Thoracic aorta (tissue), 2 donors: ENCODE data around the gene DCDC2C. TPM values are rescaled to one million over a fixed set of nuclear protein-coding genes. Genes with fewer than 3 reads are reported as not detected.

Experiments
- ATAC-seq: fragments of 150-250 bp; one replicate; pipeline ENCODE4 v1.8.0; 2017; ENCODE audit warnings: low read depth; ENCODE audit not compliant: insufficient number of reproducible peaks, low FRiP score
- DNase-seq: peaks from one replicate; pipeline ENCODE4 v3.0.0-alpha.2; 2020; ENCODE audit warnings: low spot score
- H3K27ac ChIP-seq, 2 donors: fragments of 200-600 bp; sonication (generic); 1 replicate in 1 of 2; 2 replicates in 1 of 2; pipeline ENCODE4 v1.5.1; 2016; ENCODE audit warnings: mild to moderate bottlenecking in 2 of 2, moderate library complexity in 2 of 2
- H3K27me3 ChIP-seq: fragments of 200-600 bp; sonication (generic); replicated peaks from 2 replicates; pipeline ENCODE4 v1.6.0; 2016; ENCODE audit warnings: mild to moderate bottlenecking; ENCODE audit not compliant: insufficient read depth
- H3K36me3 ChIP-seq: fragments of 200-600 bp; sonication (generic); one replicate; pipeline ENCODE4 v1.5.1; 2016
- H3K4me1 ChIP-seq, 2 donors: fragments of 200-600 bp; sonication (generic); 1 replicate in 1 of 2; 2 replicates in 1 of 2; pipeline versions ENCODE4 v1.5.1 to v1.6.0; 2016; ENCODE audit warnings: low read depth in 2 of 2, mild to moderate bottlenecking in 1 of 2; ENCODE audit not compliant: control insufficient read depth in 1 of 2
- H3K4me3 ChIP-seq: fragments of 200-600 bp; sonication (generic); 2 replicates; pipeline ENCODE4 v1.5.1; 2016; ENCODE audit warnings: mild to moderate bottlenecking
- H3K9me3 ChIP-seq: fragments of 200-600 bp; sonication (generic); 2 replicates; pipeline ENCODE4 v1.5.1; 2016
- total RNA-seq, 2 donors: library from RNA; depleted of rRNA; stranded (reverse); fragments of >200 nt; gene quantifications; one replicate each; pipeline versions ENCODE4 v1.1.0 to v1.2.3, GENCODE V29; 2016
- TF ChIP-seq, protein P1 (sequence below): fragments of 200-600 bp; sonication (generic); IDR thresholded peaks from one replicate; pipeline ENCODE4 v1.5.1; 2019; ENCODE audit warnings: antibody characterized with exemption

Gene DCDC2C
- total RNA-seq, 2 donors from 2014 or later = 6.6 to 13.1 TPM

DNA sequence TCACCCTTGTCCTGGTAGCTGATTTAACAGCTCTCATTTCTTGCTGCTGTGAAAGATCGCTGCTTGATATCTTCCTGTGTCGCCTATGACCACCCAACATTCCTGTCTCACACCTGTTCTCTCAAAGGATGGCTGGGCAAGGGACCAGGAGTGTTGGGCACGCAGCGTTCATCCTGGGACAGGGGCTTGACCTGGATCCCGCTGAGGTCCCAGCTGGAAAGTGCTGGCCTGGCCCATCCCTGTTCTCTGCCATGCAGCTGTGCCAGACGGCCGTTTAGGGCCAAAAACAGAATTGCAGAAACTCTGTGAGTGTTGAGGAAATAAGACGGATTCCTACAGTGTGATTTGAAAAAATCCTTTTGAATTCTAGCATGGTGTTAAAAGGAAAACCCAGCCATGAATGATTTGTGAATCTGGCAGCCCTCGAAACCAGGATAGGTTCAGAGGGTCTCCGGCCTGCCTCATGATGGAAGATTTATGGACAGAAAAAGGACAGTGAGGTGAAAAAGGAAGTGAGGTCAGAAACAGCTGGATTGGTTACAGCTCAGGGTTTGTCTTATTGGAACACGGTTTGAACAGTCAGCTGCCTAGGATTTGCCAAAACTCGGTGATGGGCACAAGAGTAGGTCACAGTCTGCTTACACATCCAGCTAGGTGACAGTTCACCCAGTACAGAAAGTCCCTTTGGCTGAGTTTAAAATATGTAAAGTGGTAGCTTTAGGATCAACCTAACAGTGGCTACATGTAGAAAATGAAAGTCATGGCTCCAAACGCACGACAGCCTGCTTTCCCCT lies 164.8 kb downstream of the DCDC2C start:
- Histone ChIP-seq H3K27me3 (no peaks in the 10 kb centered on the region), H3K36me3 (no peaks in the 10 kb centered on the region), H3K27ac (peak overlapping the region; percentile 18 to 26), H3K4me1 (peaks cover 6 to 33% of the 10 kb centered on the region in 2 donors), H3K9me3 (no peaks in the 10 kb centered on the region), H3K4me3 (peak overlapping the region; percentile 20)
- ATAC-seq (no peak), DNase-seq (no peak)
- TF ChIP-seq, protein P1, sequence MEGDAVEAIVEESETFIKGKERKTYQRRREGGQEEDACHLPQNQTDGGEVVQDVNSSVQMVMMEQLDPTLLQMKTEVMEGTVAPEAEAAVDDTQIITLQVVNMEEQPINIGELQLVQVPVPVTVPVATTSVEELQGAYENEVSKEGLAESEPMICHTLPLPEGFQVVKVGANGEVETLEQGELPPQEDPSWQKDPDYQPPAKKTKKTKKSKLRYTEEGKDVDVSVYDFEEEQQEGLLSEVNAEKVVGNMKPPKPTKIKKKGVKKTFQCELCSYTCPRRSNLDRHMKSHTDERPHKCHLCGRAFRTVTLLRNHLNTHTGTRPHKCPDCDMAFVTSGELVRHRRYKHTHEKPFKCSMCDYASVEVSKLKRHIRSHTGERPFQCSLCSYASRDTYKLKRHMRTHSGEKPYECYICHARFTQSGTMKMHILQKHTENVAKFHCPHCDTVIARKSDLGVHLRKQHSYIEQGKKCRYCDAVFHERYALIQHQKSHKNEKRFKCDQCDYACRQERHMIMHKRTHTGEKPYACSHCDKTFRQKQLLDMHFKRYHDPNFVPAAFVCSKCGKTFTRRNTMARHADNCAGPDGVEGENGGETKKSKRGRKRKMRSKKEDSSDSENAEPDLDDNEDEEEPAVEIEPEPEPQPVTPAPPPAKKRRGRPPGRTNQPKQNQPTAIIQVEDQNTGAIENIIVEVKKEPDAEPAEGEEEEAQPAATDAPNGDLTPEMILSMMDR = no peak

GRCh38 chr2:3870222-3870621 lies 166.8 kb downstream of the DCDC2C start:
- Histone ChIP-seq H3K27ac (no peak overlapping the region), H3K9me3 (no peaks in the 10 kb centered on the region), H3K27me3 (no peaks in the 10 kb centered on the region), H3K4me3 (no peak overlapping the region), H3K4me1 (peaks cover under 1 to 27% of the 10 kb centered on the region in 2 donors), H3K36me3 (no peaks in the 10 kb centered on the region)
- TF ChIP-seq, protein P1 = no peak
- ATAC-seq (no peak), DNase-seq (no peak)

- ATAC-seq = no peak
- Histone ChIP-seq H3K36me3 (no peaks in the 10 kb centered on the region), H3K9me3 (no peaks in the 10 kb centered on the region), H3K27me3 (no peaks in the 10 kb centered on the region), H3K4me1 (peaks cover 0 to 19% of the 10 kb centered on the region in 2 donors), H3K4me3 (no peak overlapping the region), H3K27ac (no peak overlapping the region)
- DNase-seq = no peak
- TF ChIP-seq, protein P1 = no peak
These were observed 167.6 kb downstream of the DCDC2C start for GRCh38 chr2:3871002-3871401.

DNA sequence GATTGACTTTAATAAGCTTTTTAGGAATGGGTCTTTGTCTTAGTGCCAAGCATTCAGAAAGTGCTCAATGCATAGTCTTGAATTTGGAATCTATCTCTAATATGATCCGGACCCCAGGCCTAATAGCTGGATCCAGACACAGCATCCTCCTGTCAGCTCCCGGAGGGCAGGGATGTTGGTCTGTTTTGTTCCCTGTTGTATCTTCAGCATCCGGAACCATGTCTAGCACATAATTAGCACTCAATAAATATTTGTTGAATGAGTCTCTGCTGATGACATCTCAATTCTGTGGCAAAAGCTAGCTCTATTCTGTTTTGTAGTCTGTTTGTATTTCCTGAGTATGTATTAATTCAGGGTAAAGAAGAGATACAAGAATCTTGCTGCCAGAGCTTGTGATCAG lies 169.1 kb downstream of the DCDC2C start:
- Histone ChIP-seq H3K36me3 (no peaks in the 10 kb centered on the region), H3K9me3 (no peaks in the 10 kb centered on the region), H3K4me1 (peaks cover 0 to 13% of the 10 kb centered on the region in 2 donors), H3K27ac (no peak overlapping the region), H3K4me3 (no peak overlapping the region), H3K27me3 (no peaks in the 10 kb centered on the region)
- DNase-seq (no peak), ATAC-seq (no peak)
- TF ChIP-seq, protein P1 = no peak

DNA sequence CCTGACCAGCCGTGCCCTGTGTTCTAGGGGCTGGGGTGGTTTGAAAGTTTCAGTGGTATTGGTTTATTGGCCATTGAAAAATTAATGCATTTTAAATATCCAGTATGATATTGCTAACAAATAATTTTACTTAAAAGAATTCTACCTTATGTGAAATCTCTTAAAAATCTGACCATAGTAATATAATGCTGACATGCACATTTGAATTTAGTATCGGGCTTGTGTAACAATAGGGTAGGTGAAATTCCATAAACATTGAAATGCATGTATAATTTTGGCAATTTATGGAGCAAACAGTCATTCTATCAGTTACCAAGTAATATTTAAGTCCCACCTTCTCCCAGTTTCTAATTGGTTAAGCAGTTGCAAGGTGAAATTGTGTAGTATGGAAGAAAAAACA lies 170.5 kb downstream of the DCDC2C start:
- no peak overlapping the region for H3K27ac ChIP-seq
- no peak overlapping the region for H3K4me3 ChIP-seq
- TF ChIP-seq, protein P1 = no peak
- no peaks in the 10 kb centered on the region for H3K36me3 ChIP-seq
- no peak for ATAC-seq
- peaks cover 0 to under 1% of the 10 kb centered on the region in 2 donors for H3K4me1 ChIP-seq
- DNase-seq = no peak
- no peaks in the 10 kb centered on the region for H3K9me3 ChIP-seq
- H3K27me3 ChIP-seq = no peaks in the 10 kb centered on the region
